ENCODE results near the gene COL18A1.

Gene COL18A1

DNA sequence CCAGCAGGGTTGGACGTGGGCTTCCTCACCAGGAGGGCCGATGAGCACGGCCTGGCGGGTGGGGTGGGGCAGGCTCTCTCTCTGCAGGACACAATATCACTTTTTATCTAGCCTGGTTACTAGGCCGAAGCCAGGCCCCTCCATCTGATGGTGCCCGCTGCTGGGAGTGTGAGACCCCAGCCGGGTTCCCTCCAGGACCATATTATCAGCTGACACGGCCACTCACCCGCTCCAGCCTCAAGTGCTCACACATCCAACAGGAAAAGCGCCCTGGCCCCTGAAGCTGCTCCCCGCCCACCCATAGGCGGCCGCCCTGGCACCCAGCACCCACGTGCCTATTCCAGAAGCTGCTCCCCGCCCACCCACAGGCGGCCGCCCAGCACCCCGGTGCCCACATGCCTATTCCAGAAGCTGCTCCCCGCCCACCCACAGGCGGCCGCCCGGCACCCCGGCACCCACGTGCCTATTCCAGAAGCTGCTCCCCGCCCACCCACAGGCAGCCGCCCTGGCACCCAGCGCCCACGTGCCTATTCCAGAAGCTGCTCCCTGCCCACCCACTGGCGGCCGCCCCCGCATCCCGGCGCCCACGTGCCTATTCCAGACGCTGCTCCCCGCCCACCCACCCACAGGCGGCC is 132.3 kb downstream of the COL18A1 start:
- FAIRE-seq (no peak), DNase-seq (ENCODE audit: insufficient read length, low spot score) (no peak)
- TF ChIP-seq CTCF (IDR thresholded peaks at IDR 0.05; ENCODE audit: insufficient read depth, missing control alignments): no peak

DNA sequence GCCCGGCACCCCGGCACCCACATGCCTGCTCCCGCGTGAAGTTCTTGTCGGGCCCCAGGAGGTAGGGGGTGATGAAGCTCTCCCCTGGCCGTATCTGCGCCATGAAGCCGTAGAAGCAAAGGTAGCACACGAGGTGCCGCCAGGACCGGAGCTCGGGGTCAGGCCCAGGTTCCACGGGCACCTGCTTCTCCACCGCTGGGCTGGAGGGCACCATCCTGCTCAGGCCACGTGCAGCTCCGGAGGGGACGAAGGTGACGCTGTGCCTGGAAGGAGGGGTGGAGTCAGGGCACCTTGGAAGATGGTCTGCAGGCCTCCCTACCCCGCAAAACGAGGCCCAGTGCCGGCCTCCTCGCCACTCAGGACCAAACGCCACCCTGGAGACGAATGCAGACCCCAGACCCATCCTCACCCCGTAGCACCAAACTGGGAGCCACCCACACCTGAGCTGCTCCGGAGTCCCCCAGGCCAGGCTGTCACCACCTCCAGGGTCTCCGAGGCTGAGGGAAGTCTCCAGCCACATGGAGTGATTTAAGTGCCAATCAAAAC is 132.9 kb downstream of the COL18A1 start:
- FAIRE-seq (no peak), DNase-seq (ENCODE audit: insufficient read length, low spot score) (no peak)
- TF ChIP-seq CTCF (IDR thresholded peaks at IDR 0.05; ENCODE audit: insufficient read depth, missing control alignments): no peak

DNA sequence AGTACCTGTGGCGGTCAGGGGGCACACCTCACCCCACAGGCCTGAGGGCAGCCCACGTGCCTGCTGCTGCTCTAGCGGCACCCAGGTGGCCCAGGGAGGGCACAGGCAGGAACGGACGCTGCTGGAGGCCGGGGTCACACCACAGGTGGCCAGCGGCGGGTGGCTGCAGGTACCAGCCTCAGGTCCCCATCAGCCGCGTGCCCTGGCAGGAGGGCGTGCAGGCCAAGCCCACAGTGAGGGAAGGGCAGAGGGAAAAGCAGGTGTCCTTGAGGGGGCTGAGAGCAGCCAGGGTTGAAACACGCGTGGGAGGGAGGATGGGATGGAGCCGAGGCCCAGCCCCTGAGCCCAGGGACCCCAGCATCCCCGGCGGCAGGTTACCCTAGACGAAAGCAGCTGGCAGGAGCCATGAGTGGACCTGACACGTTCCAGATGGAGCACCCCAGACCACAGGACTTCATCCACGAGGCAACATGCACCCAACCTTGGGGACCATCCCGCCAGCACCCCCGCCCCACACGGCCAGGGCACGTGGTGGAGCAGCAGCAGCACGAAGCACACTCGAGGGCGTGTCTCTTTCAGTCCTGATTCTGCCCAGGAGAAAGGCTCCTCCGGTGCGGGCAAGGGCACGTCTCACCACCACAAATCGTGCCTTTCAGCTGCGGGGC is 133.5 kb downstream of the COL18A1 start:
- TF ChIP-seq CTCF (IDR thresholded peaks at IDR 0.05; ENCODE audit: insufficient read depth, missing control alignments): no peak
- DNase-seq (ENCODE audit: insufficient read length, low spot score): no peak
- FAIRE-seq: no peak

DNA sequence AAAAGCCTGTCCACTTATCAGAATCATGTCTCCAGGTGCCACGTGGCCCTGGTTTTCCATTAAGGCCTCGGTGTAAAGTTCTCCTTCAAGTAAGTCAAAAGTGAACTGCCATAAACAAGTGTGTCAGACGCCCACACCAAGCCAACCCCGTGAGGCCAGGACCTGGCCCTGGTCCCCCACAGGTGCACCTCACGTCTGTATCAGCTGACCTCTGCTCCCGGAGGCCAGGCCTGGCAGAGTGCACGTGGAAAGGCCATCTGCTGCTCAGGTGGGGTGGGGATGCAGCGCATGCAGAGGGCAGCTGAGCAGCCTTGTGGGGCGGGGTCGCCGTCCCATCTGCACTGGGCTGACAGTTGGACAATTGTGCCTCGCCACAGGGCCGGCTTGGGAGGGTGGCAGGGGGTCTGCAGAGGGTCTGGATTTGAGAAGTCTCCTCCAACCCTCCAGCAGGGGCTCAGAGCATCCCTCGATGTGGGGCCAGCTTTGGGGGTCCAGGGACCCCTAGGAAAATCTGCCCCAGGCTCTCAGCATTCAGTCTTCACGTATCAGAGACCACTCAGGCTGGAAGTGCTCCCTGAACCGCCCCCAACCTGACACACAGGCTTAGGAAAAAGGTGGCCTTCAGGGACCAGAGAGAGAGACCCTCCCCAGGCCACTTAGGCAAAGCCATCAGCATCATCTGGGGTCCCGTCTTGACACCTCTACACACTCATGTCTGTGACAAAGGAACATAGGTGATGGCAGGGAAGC is 134.3 kb downstream of the COL18A1 start:
- no peak for TF ChIP-seq CTCF (IDR thresholded peaks at IDR 0.05; ENCODE audit: insufficient read depth, missing control alignments)
- FAIRE-seq (no peak), DNase-seq (ENCODE audit: insufficient read length, low spot score) (no peak)

GRCh38 chr21:45539796-45540600 is 135.0 kb downstream of the COL18A1 start:
- TF ChIP-seq CTCF (IDR thresholded peaks at IDR 0.05; ENCODE audit: insufficient read depth, missing control alignments): no peak
- no peak for FAIRE-seq
- no peak for DNase-seq (ENCODE audit: insufficient read length, low spot score)

- DNase-seq (ENCODE audit: insufficient read length, low spot score): no peak
- no peak for TF ChIP-seq CTCF (IDR thresholded peaks at IDR 0.05; ENCODE audit: insufficient read depth, missing control alignments)
- FAIRE-seq: no peak
These were observed 135.6 kb downstream of the COL18A1 start for GRCh38 chr21:45540601-45540970.

Data from D721Med (cell line).